HUES48 (cell line): ENCODE results near the gene MANSC4.

Experiments used
- H3K27ac ChIP-seq: one replicate; pipeline ENCODE4 v1.7.0; 2013; ENCODE audit warnings: low read depth, low read length, inconsistent platforms
- H3K27me3 ChIP-seq: 2 replicates; pipeline ENCODE4 v1.6.1; 2013; ENCODE audit warnings: mild to moderate bottlenecking, low read length; ENCODE audit not compliant: control insufficient read depth, insufficient read depth
- H3K36me3 ChIP-seq: 2 replicates; pipeline ENCODE4 v1.6.1; 2013; ENCODE audit warnings: low read length; ENCODE audit not compliant: control insufficient read depth, insufficient read depth
- H3K4me1 ChIP-seq: 2 replicates; pipeline ENCODE4 v1.6.1; 2013; ENCODE audit warnings: mild to moderate bottlenecking, low read length; ENCODE audit not compliant: control insufficient read depth, insufficient read depth
- H3K4me3 ChIP-seq: 2 replicates; pipeline ENCODE4 v1.5.1; 2013; ENCODE audit warnings: mild to moderate bottlenecking, low read depth, low read length
- H3K9ac ChIP-seq: 2 replicates; pipeline ENCODE4 v1.6.1; 2013; ENCODE audit warnings: mild to moderate bottlenecking, low read depth, low read length, moderate library complexity
- H3K9me3 ChIP-seq: 2 replicates; pipeline ENCODE4 v1.6.1; 2013; ENCODE audit warnings: low read length; ENCODE audit not compliant: control insufficient read depth, insufficient read depth

The MANSC4 gene

GRCh38 chr12:27779920-27780611 lies at the start of gene MANSC4, which contains the start of gene KLHL42:
TSS of gene MANSC4 (minus strand) at chr12:27780236. CDS start at chr12:27771276, 8,960 bp downstream.
TSS of gene KLHL42 (plus strand) at chr12:27780233. CDS start at chr12:27780331, 98 bp downstream.
- Histone ChIP-seq H3K9ac (peak within 1 kb of the TSS; percentile 94), H3K4me1 (peaks cover 26% of the 10 kb centered on the region), H3K4me3 (peak within 1 kb of the TSS; percentile 84), H3K27me3 (no peaks in the 10 kb centered on the region), H3K27ac (peak within 1 kb of the TSS; percentile 86), H3K9me3 (no peaks in the 10 kb centered on the region), H3K36me3 (peaks cover 2% of the 10 kb centered on the region; the same call in 1 of the 2 replicates)

GRCh38 chr12:27828196-27828595 lies 48.2 kb upstream of the MANSC4 start:
- H3K27me3 ChIP-seq: no peaks in the 10 kb centered on the region
- no peak overlapping the region for H3K9ac ChIP-seq
- H3K4me3 ChIP-seq: no peak overlapping the region
- H3K36me3 ChIP-seq: no peaks in the 10 kb centered on the region
- H3K9me3 ChIP-seq: no peaks in the 10 kb centered on the region
- no peak overlapping the region for H3K27ac ChIP-seq
- no peaks in the 10 kb centered on the region for H3K4me1 ChIP-seq

GRCh38 chr12:27826076-27826475 lies 46.0 kb upstream of the MANSC4 start:
- H3K9me3 ChIP-seq: no peaks in the 10 kb centered on the region
- H3K36me3 ChIP-seq: no peaks in the 10 kb centered on the region
- no peak overlapping the region for H3K9ac ChIP-seq
- H3K4me3 ChIP-seq: no peak overlapping the region
- no peaks in the 10 kb centered on the region for H3K27me3 ChIP-seq
- H3K27ac ChIP-seq: no peak overlapping the region
- H3K4me1 ChIP-seq: no peaks in the 10 kb centered on the region

- H3K27me3 ChIP-seq: no peaks in the 10 kb centered on the region
- H3K4me3 ChIP-seq: no peak overlapping the region
- H3K4me1 ChIP-seq: no peaks in the 10 kb centered on the region
- H3K9ac ChIP-seq: no peak overlapping the region
- peaks cover under 1% of the 10 kb centered on the region; the same call in 1 of the 2 replicates for H3K9me3 ChIP-seq
- H3K36me3 ChIP-seq: no peaks in the 10 kb centered on the region
- no peak overlapping the region for H3K27ac ChIP-seq
These were observed 44.2 kb upstream of the MANSC4 start for GRCh38 chr12:27824126-27824842.

- Histone ChIP-seq H3K4me1 (no peaks in the 10 kb centered on the region), H3K27ac (no peak overlapping the region), H3K27me3 (no peaks in the 10 kb centered on the region), H3K9me3 (peaks cover 5% of the 10 kb centered on the region; the same call in 1 of the 2 replicates), H3K4me3 (no peak overlapping the region), H3K9ac (no peak overlapping the region), H3K36me3 (no peaks in the 10 kb centered on the region)
These were observed 43.0 kb upstream of the MANSC4 start for GRCh38 chr12:27823038-27823437.

- no peaks in the 10 kb centered on the region for H3K4me1 ChIP-seq
- no peak overlapping the region for H3K4me3 ChIP-seq
- H3K27me3 ChIP-seq: no peaks in the 10 kb centered on the region
- no peaks in the 10 kb centered on the region for H3K36me3 ChIP-seq
- no peak overlapping the region for H3K9ac ChIP-seq
- H3K27ac ChIP-seq: no peak overlapping the region
- H3K9me3 ChIP-seq: peaks cover 5% of the 10 kb centered on the region; the same call in 1 of the 2 replicates
These were observed 42.2 kb upstream of the MANSC4 start for GRCh38 chr12:27822076-27822712.

GRCh38 chr12:27821259-27821973 lies 41.4 kb upstream of the MANSC4 start:
- no peaks in the 10 kb centered on the region for H3K4me1 ChIP-seq
- no peaks in the 10 kb centered on the region for H3K36me3 ChIP-seq
- no peaks in the 10 kb centered on the region for H3K27me3 ChIP-seq
- no peak overlapping the region for H3K9ac ChIP-seq
- H3K4me3 ChIP-seq: no peak overlapping the region
- peaks cover 5% of the 10 kb centered on the region; the same call in 1 of the 2 replicates for H3K9me3 ChIP-seq
- H3K27ac ChIP-seq: no peak overlapping the region

GRCh38 chr12:27820564-27820963 lies 40.5 kb upstream of the MANSC4 start:
- Histone ChIP-seq H3K9ac (no peak overlapping the region), H3K27ac (no peak overlapping the region), H3K36me3 (no peaks in the 10 kb centered on the region), H3K27me3 (no peaks in the 10 kb centered on the region), H3K4me3 (no peak overlapping the region), H3K4me1 (no peaks in the 10 kb centered on the region), H3K9me3 (peaks cover 5% of the 10 kb centered on the region; the same call in 1 of the 2 replicates)

GRCh38 chr12:27818401-27818918 lies 38.4 kb upstream of the MANSC4 start:
- no peaks in the 10 kb centered on the region for H3K4me1 ChIP-seq
- no peak overlapping the region for H3K27ac ChIP-seq
- H3K9ac ChIP-seq: no peak overlapping the region
- H3K36me3 ChIP-seq: no peaks in the 10 kb centered on the region
- no peak overlapping the region for H3K4me3 ChIP-seq
- H3K9me3 ChIP-seq: peaks cover 5% of the 10 kb centered on the region; the same call in 1 of the 2 replicates
- H3K27me3 ChIP-seq: no peaks in the 10 kb centered on the region

- H3K4me3 ChIP-seq: no peak overlapping the region
- no peak overlapping the region for H3K9ac ChIP-seq
- peaks cover 5% of the 10 kb centered on the region; the same call in 1 of the 2 replicates for H3K9me3 ChIP-seq
- H3K27me3 ChIP-seq: no peaks in the 10 kb centered on the region
- H3K27ac ChIP-seq: no peak overlapping the region
- H3K4me1 ChIP-seq: no peaks in the 10 kb centered on the region
- H3K36me3 ChIP-seq: no peaks in the 10 kb centered on the region
These were observed 37.7 kb upstream of the MANSC4 start for GRCh38 chr12:27817766-27818165.
